GM19193 (cell line): Measurements from ENCODE around the gene DBR1.

Experiments
- POLR2A ChIP-seq: IDR thresholded peaks from 4 replicates; pipeline ENCODE4 v1.6.1; 2011; ENCODE audit not compliant: insufficient read depth, insufficient read length; ENCODE audit errors: extremely low read depth

DBR1 gene

DNA sequence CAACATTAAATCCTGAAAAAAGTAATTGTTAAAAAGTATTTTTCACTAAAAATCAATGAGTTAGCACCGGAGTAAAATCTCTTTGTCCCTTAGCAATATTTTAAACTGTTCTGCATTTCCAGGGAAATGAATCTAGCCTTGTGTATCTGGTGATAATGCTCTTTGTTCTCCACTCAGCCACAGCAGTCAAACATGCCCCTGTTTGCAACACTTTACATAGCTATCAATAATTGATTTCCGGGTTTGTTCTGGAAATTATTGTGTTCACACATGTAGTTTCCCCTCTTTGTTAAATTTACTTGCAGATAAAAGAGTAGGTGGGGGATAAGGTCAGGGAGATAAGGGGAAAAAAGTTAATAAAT is 38.9 kb downstream of the DBR1 start:
- TF ChIP-seq POLR2A: no peak

- no peak for TF ChIP-seq POLR2A
Observed at GRCh38 chr3:138135146-138135832, 39.4 kb downstream of the DBR1 start.

DNA sequence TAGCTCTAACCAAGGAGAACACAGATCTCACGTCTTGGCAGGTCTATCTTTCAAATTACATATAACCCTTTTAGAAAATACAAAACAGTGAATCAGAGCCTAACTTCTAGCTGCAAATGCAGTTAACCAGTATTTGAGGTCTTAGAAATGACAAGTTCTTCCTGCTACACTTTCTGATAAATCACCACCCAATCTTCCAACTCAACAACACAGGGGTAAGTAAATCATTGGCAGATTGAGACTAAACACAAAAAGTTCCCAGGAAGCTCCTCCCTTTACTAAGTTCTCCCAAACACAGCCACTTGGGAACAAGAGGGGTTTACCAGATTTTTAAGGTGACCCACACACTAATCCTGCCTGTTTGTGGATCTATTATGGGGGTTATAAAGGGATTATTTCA is 42.5 kb downstream of the DBR1 start, which contains the start of gene A4GNT:
Gene A4GNT (minus strand): TSS at position 152 of the 400 bp plus-strand sequence. CDS start 1,134 bp downstream, outside the sequence.
- TF ChIP-seq POLR2A: no peak

GRCh38 chr3:138127636-138128365 is 46.9 kb downstream of the DBR1 start:
- TF ChIP-seq POLR2A: no peak

DNA sequence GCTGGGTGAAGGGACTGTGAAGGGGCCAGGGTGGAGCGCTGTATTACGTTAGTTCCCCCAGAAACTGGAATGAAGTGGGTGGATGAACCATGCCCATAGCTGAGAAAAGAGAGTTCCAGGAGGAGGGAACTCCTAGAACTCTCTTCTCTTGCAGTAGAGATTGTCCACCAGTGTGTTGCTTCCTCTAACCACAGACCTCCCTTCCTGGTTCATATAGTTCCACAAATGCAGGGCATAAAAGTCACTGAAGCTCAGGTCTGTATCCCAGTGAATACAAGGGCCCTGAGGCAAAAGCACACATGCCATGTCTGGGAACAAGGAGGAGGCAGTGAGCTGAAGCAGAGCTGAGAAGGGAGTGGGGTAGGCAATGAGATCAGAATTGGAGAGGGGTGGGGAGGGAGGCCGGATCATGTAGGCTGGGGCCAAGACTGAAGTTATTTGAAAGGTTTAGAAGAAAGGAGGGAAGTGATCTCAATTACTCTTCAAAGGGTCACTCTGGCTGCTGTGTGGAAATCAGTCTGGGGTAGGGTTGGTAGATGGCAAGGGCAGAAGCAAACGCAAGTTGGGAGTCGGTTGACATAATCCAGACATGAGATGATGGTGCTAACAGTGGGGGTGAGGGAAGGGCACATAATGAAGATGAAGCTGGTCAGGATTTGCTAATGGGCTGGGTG is 49.0 kb downstream of the DBR1 start:
- TF ChIP-seq POLR2A: no peak

DNA sequence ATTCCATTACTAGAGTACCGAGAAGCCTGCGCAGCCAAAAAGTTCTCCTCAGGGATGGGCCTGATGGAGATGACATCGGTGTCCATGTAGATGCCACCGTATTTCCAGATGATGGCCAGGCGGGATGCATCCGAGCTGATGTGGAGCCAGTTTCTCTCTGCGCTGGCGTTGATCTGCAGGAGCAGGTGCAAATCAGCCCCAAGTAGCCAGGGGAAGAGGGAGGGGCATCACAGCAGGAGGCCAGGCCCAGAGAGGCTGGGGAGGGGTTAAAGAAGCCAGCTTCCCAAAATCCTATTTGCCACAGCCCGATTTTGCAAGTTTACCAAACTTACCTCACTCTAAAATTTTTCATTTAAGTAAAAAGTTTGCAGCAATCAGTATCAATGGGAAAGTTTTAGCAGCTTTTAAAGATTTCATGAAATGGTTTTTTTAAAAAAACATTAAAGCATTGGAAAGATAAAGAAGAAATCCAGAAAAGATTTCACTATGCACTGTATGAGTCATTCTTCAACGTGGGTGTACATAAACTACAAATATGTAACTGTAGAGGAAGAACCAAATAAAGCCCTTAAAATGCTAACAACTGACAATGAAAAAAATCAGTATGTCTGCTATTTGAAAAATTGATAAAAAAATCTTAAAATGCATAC is 49.9 kb downstream of the DBR1 start:
- TF ChIP-seq POLR2A: no peak

DNA sequence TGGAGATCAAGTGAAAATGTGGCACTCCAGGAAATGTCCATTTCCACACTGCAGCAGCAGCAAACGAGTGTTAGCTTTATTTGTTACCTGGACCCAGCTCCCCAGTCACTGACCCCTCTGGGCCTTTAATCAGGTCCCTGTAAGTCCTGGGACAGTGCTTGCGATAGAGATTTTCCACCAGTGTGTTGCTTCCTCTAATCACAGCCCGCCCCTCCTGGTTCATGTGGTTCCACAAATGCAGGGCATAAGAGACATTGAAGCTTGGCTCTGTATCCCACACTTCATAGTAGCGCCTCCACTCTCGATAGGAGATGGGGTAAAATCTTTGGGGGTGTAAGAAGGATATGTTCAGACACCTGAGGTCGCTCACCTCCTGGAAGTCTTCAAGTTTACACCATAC is 50.5 kb downstream of the DBR1 start:
- no peak for TF ChIP-seq POLR2A

GRCh38 chr3:138119423-138119766 is 55.3 kb downstream of the DBR1 start:
- TF ChIP-seq POLR2A: no peak

GRCh38 chr3:138118612-138119422 is 55.9 kb downstream of the DBR1 start:
- no peak for TF ChIP-seq POLR2A

DNA sequence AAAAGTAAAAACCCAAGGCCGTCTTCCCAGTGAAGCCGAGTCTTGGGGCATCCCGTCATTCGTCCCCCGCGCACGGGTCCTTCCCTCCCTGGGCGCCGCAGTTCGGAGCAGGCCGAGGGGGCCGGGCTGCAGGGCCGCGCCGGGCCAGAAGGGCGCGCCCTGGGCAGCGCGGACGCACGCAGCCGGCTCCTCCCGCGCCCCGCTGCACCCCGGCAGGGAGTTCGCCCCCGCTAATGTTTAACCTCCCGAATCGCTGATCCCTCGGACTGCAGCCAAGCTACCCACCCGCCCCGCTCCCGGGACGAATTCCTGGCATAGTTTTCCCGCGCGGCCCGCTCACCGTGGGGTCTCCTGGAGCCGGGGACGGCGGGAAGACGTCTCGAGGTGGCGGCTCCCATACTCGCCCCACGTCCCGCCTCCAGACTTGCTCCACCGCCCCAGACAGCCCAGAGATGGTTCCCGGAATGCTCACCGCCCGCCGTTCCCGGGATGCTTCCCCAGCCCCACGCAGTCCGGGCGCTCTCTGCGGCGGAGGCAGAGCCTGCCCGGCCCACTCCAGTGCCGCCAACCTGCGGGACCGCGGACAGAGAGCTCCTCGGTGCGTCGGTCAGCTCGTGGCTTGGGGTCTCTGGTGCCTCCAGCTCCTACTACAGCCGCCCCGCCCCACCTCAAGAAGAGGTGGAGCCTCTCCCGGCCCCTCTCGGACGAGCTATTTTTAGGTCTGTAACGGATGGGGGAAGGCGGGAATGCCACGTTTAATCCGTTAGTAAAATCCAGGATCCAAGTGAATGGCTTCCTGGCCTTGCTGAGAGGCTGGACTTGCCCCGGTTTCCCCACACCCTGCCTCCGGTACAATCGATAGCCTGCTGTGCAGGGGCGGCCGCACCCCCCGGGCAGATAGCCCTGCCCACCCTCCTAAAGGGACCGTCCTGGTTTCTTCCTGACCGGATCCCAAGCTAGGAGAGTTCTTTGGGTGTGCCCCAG is 59.4 kb downstream of the DBR1 start, which contains the start of gene DZIP1L:
Gene DZIP1L (minus strand): TSS at position 621 of the 984 bp plus-strand sequence. CDS start 11,637 bp downstream, outside the sequence.
- no peak for TF ChIP-seq POLR2A

DNA sequence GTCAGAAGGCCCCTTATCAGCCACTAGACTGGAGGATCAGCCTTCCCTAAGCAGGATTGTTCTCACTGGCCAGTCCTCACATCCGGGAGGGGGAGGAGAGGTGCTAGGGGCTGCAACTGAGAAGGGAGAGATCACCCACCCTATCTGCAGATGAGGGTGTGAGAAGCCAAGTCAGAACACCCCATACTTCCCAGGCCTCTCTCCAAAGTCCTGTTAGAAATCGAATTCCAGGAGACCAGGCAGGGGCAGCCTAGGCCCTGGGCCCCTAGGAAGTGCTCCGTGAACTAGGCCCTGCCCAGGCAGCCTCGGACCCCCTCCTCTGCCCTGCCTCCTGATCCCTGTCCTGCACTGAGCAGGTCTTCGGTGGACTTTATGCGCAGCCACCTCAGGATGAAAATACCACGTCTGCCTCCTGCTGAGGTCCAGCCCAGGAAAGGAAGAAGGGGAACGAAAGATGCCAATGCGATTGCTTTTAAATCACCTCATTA is 60.2 kb downstream of the DBR1 start:
- TF ChIP-seq POLR2A: no peak

GRCh38 chr3:138113326-138113725 is 61.4 kb downstream of the DBR1 start:
- no peak for TF ChIP-seq POLR2A

DNA sequence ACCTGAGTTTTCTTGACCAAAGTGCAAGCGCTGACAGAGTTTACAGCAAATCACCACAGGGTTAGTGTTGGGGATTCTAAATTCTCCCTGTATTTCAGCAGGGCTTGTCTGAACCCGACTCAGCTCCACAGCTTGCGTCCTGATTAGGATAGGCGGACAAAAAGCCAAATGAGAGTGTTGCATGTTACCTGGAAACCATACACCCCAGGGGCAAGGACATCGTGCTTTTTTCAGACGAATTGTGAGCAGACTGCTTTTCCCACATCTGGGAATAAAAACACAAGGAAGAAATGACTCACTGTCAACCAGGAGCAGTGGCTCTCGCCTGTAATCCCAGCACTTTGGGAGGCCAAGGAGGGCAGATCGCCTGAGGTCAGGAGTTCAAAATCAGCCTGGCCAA is 62.4 kb downstream of the DBR1 start:
- no peak for TF ChIP-seq POLR2A
